ENCODE data around the gene FOXN3.

- TF ChIP-seq CTCF (IDR thresholded peaks at IDR 0.05; ENCODE audit: extremely low read depth in 1 of 2, insufficient read depth in 1 of 2, low read depth in 1 of 2, low read length in 2 of 2) (no peak), EZH2 (IDR thresholded peaks at IDR 0.05; ENCODE audit: borderline replicate concordance, low read depth, low read length, severe bottlenecking) (no peak), POLR2AphosphoS5 (IDR thresholded peaks at IDR 0.05; ENCODE audit: insufficient read depth, low read depth, low read length) (no peak)
Measured at GRCh38 chr14:89327771-89328212, 89.2 kb downstream of the FOXN3 start.
